HL-60 (cell line): ENCODE data around the gene GDPD5.
A peak's percentile ranks its signal among the peaks of the same experiment; 100 is the strongest.

ENCODE experiments used
- DNase-seq, 2 experiments: peaks; one replicate each; pipeline ENCODE4 v3.0.0-alpha.2; 2010 to 2020; ENCODE audit warnings: low read depth in 1 of 2, low spot score in 1 of 2
- H3K27ac ChIP-seq: fragments of 250-450 bp; sonication (Bioruptor Pico); replicated peaks from 2 replicates; pipeline ENCODE4 v1.5.1; 2020; ENCODE audit warnings: mild to moderate bottlenecking, moderate library complexity
- H3K27me3 ChIP-seq: fragments of 250-450 bp; sonication (Bioruptor Pico); 2 replicates; pipeline ENCODE4 v1.5.1; 2021; ENCODE audit warnings: mild to moderate bottlenecking, moderate library complexity; ENCODE audit not compliant: insufficient read depth, poor library complexity, severe bottlenecking
- H3K4me3 ChIP-seq: replicated peaks from 2 replicates; pipeline ENCODE4 v1.5.1; 2011; ENCODE audit warnings: mild to moderate bottlenecking, control low read depth, low read length; ENCODE audit not compliant: insufficient read depth
- CTCF ChIP-seq: IDR thresholded peaks from one replicate; pipeline ENCODE4 v1.5.1; 2011; ENCODE audit warnings: low read length, control low read depth, inconsistent platforms; ENCODE audit not compliant: insufficient read depth
- GABPA ChIP-seq: IDR thresholded peaks from 2 replicates; pipeline ENCODE4 v1.6.1; 2012; ENCODE audit warnings: low read depth
- POLR2AphosphoS5 ChIP-seq: IDR thresholded peaks from 2 replicates; pipeline ENCODE4 v1.6.1; 2012; ENCODE audit warnings: low read depth
- REST ChIP-seq: IDR thresholded peaks from 2 replicates; pipeline ENCODE4 v1.6.1; 2012; ENCODE audit warnings: low read depth; ENCODE audit not compliant: insufficient replicate concordance
- SPI1 ChIP-seq: IDR thresholded peaks from 2 replicates; pipeline ENCODE4 v1.6.1; 2012; ENCODE audit warnings: low read depth, mild to moderate bottlenecking, borderline replicate concordance

Gene GDPD5

GRCh38 chr11:75516886-75517285, 8.9 kb downstream of the GDPD5 start:
- DNase-seq, result peak in 1 of 2 experiments; percentile 18
- Histone ChIP-seq H3K4me3 (no peak overlapping the region), H3K27ac (no peak overlapping the region), H3K27me3 (peaks cover 2% of the 10 kb centered on the region)
- TF ChIP-seq GABPA, result no peak
- no peak for TF ChIP-seq POLR2AphosphoS5
- TF ChIP-seq CTCF, result no peak
- no peak for TF ChIP-seq SPI1
- no peak for TF ChIP-seq REST

GRCh38 chr11:75516140-75516539, 9.6 kb downstream of the GDPD5 start:
- no peak overlapping the region for H3K4me3 ChIP-seq
- TF ChIP-seq SPI1, result no peak
- no peak overlapping the region for H3K27ac ChIP-seq
- no peak for DNase-seq
- peaks cover 2% of the 10 kb centered on the region for H3K27me3 ChIP-seq

- H3K27ac ChIP-seq, result no peak overlapping the region
- peaks cover 2% of the 10 kb centered on the region for H3K27me3 ChIP-seq
- TF ChIP-seq GABPA (no peak), REST (no peak), CTCF (no peak), SPI1 (no peak), POLR2AphosphoS5 (no peak)
- no peak overlapping the region for H3K4me3 ChIP-seq
- no peak for DNase-seq
Measured at GRCh38 chr11:75514596-75514995, 11.1 kb downstream of the GDPD5 start.

- no peak for DNase-seq
- Histone ChIP-seq H3K27me3 (peaks cover 2% of the 10 kb centered on the region), H3K4me3 (no peak overlapping the region), H3K27ac (no peak overlapping the region)
- TF ChIP-seq CTCF (no peak), REST (no peak), POLR2AphosphoS5 (no peak), GABPA (no peak), SPI1 (no peak)
Measured at GRCh38 chr11:75513250-75513649, 12.5 kb downstream of the GDPD5 start.
